Progenitor cell of endocrine pancreas (in vitro differentiated cells): ENCODE data around the gene TWSG1. TPM values are rescaled to one million over a fixed set of nuclear protein-coding genes. Genes with fewer than 3 reads are reported as not detected.

Source experiments
- DNase-seq: peaks from one replicate; pipeline ENCODE4 v3.0.0; 2021; ENCODE audit warnings: low spot score; ENCODE audit not compliant: unreplicated experiment
- H3K27ac Mint-ChIP-seq: 2 replicates; pipeline ENCODE4 v1.8.0; 2021; ENCODE audit warnings: mild to moderate bottlenecking, moderate library complexity, mixed read lengths
- H3K27me3 Mint-ChIP-seq: 2 replicates; pipeline ENCODE4 v1.8.0; 2021; ENCODE audit warnings: mixed read lengths
- H3K36me3 Mint-ChIP-seq: 2 replicates; pipeline ENCODE4 v1.8.0; 2022; ENCODE audit warnings: mixed read lengths; ENCODE audit not compliant: insufficient read depth
- H3K4me1 Mint-ChIP-seq: 2 replicates; pipeline ENCODE4 v1.8.0; 2021; ENCODE audit warnings: low read depth, mixed read lengths
- H3K4me3 Mint-ChIP-seq: 2 replicates; pipeline ENCODE4 v1.8.0; 2021; ENCODE audit warnings: low read depth, mild to moderate bottlenecking, moderate library complexity, mixed read lengths
- H3K9me3 Mint-ChIP-seq: 2 replicates; pipeline ENCODE4 v1.8.0; 2021; ENCODE audit warnings: low read depth, mixed read lengths
- CTCF ChIP-seq: fragments of 200-600 bp; sonication (generic); IDR thresholded peaks from one replicate; pipeline ENCODE4 v1.5.0; 2021; ENCODE audit warnings: antibody characterized with exemption, mild to moderate bottlenecking; ENCODE audit not compliant: unreplicated experiment
- total RNA-seq: library from RNA; stranded (reverse); gene quantifications from 2 replicates; pipeline ENCODE4 v1.2.1, GENCODE V29; 2021

TWSG1 gene
- total RNA-seq, 1 donor from 2014 or later: 38.1 TPM

- no peak for TF ChIP-seq CTCF
- Mint-ChIP-seq H3K27ac (no peak overlapping the region), H3K36me3 (peaks cover 26% of the 10 kb centered on the region), H3K4me3 (no peak overlapping the region), H3K27me3 (no peaks in the 10 kb centered on the region), H3K4me1 (peaks cover 3% of the 10 kb centered on the region), H3K9me3 (peaks cover 4% of the 10 kb centered on the region)
- DNase-seq: no peak
These were observed 9.0 kb downstream of the TWSG1 start for GRCh38 chr18:9343577-9343976.

- no peak for DNase-seq
- peaks cover 18% of the 10 kb centered on the region for H3K36me3 Mint-ChIP-seq
- H3K4me1 Mint-ChIP-seq: peaks cover 5% of the 10 kb centered on the region
- TF ChIP-seq CTCF: no peak
- H3K4me3 Mint-ChIP-seq: no peak overlapping the region
- peaks cover 4% of the 10 kb centered on the region for H3K9me3 Mint-ChIP-seq
- H3K27ac Mint-ChIP-seq: no peak overlapping the region
- no peaks in the 10 kb centered on the region for H3K27me3 Mint-ChIP-seq
These were observed 12.2 kb downstream of the TWSG1 start for GRCh38 chr18:9346775-9347174.

GRCh38 chr18:9348079-9348671 is 13.6 kb downstream of the TWSG1 start:
- peaks cover 4% of the 10 kb centered on the region for H3K9me3 Mint-ChIP-seq
- no peaks in the 10 kb centered on the region for H3K27me3 Mint-ChIP-seq
- no peak overlapping the region for H3K4me3 Mint-ChIP-seq
- H3K36me3 Mint-ChIP-seq: peaks cover 15% of the 10 kb centered on the region
- peaks cover 5% of the 10 kb centered on the region for H3K4me1 Mint-ChIP-seq
- TF ChIP-seq CTCF: no peak
- no peak for DNase-seq
- H3K27ac Mint-ChIP-seq: peak overlapping the region; percentile 17

GRCh38 chr18:9348766-9349165 is 14.2 kb downstream of the TWSG1 start:
- no peaks in the 10 kb centered on the region for H3K9me3 Mint-ChIP-seq
- H3K36me3 Mint-ChIP-seq: peaks cover 11% of the 10 kb centered on the region
- H3K27me3 Mint-ChIP-seq: no peaks in the 10 kb centered on the region
- H3K27ac Mint-ChIP-seq: no peak overlapping the region
- no peak for DNase-seq
- no peak for TF ChIP-seq CTCF
- no peak overlapping the region for H3K4me3 Mint-ChIP-seq
- H3K4me1 Mint-ChIP-seq: peaks cover 5% of the 10 kb centered on the region

GRCh38 chr18:9353596-9353995 is 19.0 kb downstream of the TWSG1 start:
- no peak for DNase-seq
- H3K27me3 Mint-ChIP-seq: no peaks in the 10 kb centered on the region
- H3K27ac Mint-ChIP-seq: no peak overlapping the region
- H3K4me3 Mint-ChIP-seq: no peak overlapping the region
- peaks cover 3% of the 10 kb centered on the region for H3K9me3 Mint-ChIP-seq
- H3K4me1 Mint-ChIP-seq: peaks cover 8% of the 10 kb centered on the region
- no peak for TF ChIP-seq CTCF
- H3K36me3 Mint-ChIP-seq: peaks cover 1% of the 10 kb centered on the region
